Caki2 (cell line): ENCODE measurements around the gene TRIM63. TPM values are rescaled to one million over a fixed set of nuclear protein-coding genes. Genes with fewer than 3 reads are reported as not detected.

ENCODE experiments used
- DNase-seq: peaks from one replicate; pipeline ENCODE4 v3.0.0-alpha.2; 2015; ENCODE audit warnings: low read depth
- in situ Hi-C: cut with HindIII; loops from 2 replicates; pipeline ENCODE4 v1.10.0; 2016; ENCODE audit warnings: low sequenced_read_pairs, low pct_unique_long_range_greater_than_20kb, mixed read lengths
- total RNA-seq: library from RNA; depleted of rRNA; stranded (reverse); fragments of >200 nt; shearing (Covaris generic); gene quantifications from 2 replicates; pipeline ENCODE4 v1.2.3, GENCODE V29; 2014; ENCODE audit warnings: low replicate concordance

The TRIM63 gene
- total RNA-seq, 1 experiment from 2014 or later, result not detected

- no peak for DNase-seq
- in situ Hi-C loops, result no loop called here
Observed at GRCh38 chr1:26066857-26067256, 573 bp downstream of the TRIM63 start.

- DNase-seq, result no peak
- in situ Hi-C loops, result no loop called here
Observed at GRCh38 chr1:26066160-26066559, 1.3 kb downstream of the TRIM63 start.

- peak; percentile 80 for DNase-seq
- in situ Hi-C loops, result no loop called here
Observed at GRCh38 chr1:26064553-26064952, 2.9 kb downstream of the TRIM63 start.

GRCh38 chr1:26060832-26061574 is 6.4 kb downstream of the TRIM63 start:
- in situ Hi-C loops, result no loop called here
- DNase-seq, result no peak

- DNase-seq, result peak; percentile 36
- in situ Hi-C loops, result no loop called here
Observed at GRCh38 chr1:26059906-26060305, 7.5 kb downstream of the TRIM63 start.

GRCh38 chr1:26058052-26058595 is 9.3 kb downstream of the TRIM63 start:
- in situ Hi-C loops, result no loop called here
- DNase-seq, result no peak

GRCh38 chr1:26057189-26057588 is 10.2 kb downstream of the TRIM63 start:
- in situ Hi-C loops, result no loop called here
- no peak for DNase-seq

GRCh38 chr1:26055041-26055440 is 12.4 kb downstream of the TRIM63 start:
- DNase-seq, result no peak
- in situ Hi-C loops, result no loop called here

- DNase-seq, result no peak
- in situ Hi-C loops, result no loop called here
Observed at GRCh38 chr1:26053718-26054560, 13.5 kb downstream of the TRIM63 start.

GRCh38 chr1:26050248-26050640 is 17.2 kb downstream of the TRIM63 start:
- in situ Hi-C loops, result no loop called here
- DNase-seq, result no peak

GRCh38 chr1:26049531-26050247 is 17.7 kb downstream of the TRIM63 start:
- in situ Hi-C loops, result no loop called here
- DNase-seq, result no peak

GRCh38 chr1:26047278-26047874 is 20.1 kb downstream of the TRIM63 start:
- DNase-seq, result no peak
- in situ Hi-C loops, result no loop called here

GRCh38 chr1:26046246-26047095 is 21.0 kb downstream of the TRIM63 start:
- in situ Hi-C loops, result no loop called here
- no peak for DNase-seq

GRCh38 chr1:26045722-26046245 is 21.6 kb downstream of the TRIM63 start, which contains the start of gene SLC30A2:
Gene SLC30A2, minus strand, starts transcription at chr1:26046118. Its CDS starts 222 bp downstream, at chr1:26045896.
- in situ Hi-C loops, result no loop called here
- no peak for DNase-seq

- in situ Hi-C loops, result no loop called here
- DNase-seq, result no peak
Observed at GRCh38 chr1:26044971-26045721, 22.3 kb downstream of the TRIM63 start.

GRCh38 chr1:26044414-26044813 is 23.0 kb downstream of the TRIM63 start:
- in situ Hi-C loops, result no loop called here
- no peak for DNase-seq

GRCh38 chr1:26043765-26044164 is 23.7 kb downstream of the TRIM63 start:
- DNase-seq, result no peak
- in situ Hi-C loops, result no loop called here
